Epidermal melanocyte (primary cell): ENCODE results near the gene PAXX.

Experiments
- DNase-seq: peaks from one replicate; pipeline ENCODE4 v3.0.0; 2011; ENCODE audit warnings: low spot score; ENCODE audit not compliant: insufficient read length

The PAXX gene

GRCh38 chr9:136964833-136965422 lies 27.3 kb upstream of the PAXX start:
- no peak for DNase-seq

DNA sequence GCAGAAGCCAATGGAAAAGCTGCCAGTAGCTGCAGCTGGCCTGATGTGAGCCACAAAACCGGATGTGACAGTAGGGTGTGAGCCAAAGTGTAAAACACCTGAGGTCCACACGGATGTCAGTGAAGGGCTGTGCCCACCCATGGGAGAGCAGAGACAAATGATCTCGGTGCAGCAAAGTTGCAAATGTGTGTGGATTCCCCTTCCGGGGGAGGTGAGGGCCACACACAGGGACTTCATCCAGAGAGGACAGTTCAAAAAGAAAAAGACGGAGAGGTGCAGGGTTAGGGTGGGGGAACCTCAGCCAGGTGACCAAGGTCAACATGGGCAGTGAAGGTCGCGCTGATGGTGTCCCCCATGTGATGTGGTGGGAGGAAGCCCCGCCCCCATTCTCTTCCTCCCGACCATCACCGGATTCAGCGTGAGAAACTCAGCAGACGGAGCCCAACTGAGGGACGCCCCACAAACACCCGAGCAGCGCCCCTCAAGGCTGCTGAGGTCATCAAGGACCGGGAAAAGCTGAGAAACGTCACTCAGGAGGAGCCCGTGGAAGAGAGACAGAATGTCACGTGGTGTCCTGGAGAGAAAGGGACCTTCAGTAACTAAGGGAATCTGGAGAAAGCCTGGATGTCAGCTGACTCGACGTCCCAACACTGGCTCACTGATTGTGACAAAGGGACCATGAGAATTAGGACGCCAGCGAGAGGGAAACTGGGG lies 26.3 kb upstream of the PAXX start:
- no peak for DNase-seq

- no peak for DNase-seq
Measured at GRCh38 chr9:136968333-136969127, 23.7 kb upstream of the PAXX start.

GRCh38 chr9:136969150-136969549 lies 23.1 kb upstream of the PAXX start:
- DNase-seq: no peak

DNA sequence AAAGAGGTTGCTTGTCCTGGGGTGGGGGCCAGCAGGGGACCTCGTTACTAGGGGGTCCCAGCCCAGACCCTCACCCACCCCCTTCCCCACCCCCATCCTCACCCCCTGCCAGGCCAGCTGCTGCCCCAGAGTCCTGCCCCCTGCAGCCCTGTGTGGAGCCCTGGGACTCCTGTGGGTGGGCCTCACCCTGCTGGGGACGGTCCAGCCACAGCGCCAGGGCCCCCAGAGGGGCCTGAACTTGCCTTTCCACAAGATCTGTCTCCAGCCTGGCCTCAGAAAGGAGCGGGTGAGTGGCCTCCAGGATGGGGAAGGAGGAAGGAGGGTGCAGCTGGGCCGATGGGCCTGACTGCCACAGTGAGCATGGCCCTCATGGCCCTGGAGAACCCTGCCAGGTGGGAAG lies 22.4 kb upstream of the PAXX start:
- no peak for DNase-seq

GRCh38 chr9:136970361-136970760 lies 21.9 kb upstream of the PAXX start:
- DNase-seq: no peak

DNA sequence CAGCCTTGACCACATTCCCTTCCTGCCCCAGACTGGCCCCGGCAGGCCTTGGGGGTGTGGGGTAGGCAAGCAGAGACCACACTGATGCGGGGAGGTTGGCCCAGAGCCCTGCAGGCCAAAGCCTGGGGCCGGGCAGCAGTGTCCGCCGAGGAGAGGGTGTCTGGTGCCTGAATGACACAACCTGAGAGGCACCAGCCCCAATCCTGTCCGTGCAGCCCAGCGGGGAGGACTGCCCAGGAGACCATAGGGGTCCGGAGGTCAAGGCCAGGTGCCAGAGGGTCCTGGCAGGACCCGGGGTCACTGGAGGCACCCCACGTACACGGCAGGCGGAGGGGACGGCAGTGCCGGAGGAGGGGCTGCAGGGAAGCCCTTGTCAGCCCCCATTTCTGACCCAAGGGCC lies 20.5 kb upstream of the PAXX start:
- DNase-seq: no peak

- DNase-seq: no peak
Measured at GRCh38 chr9:136972335-136972734, 19.9 kb upstream of the PAXX start.

DNA sequence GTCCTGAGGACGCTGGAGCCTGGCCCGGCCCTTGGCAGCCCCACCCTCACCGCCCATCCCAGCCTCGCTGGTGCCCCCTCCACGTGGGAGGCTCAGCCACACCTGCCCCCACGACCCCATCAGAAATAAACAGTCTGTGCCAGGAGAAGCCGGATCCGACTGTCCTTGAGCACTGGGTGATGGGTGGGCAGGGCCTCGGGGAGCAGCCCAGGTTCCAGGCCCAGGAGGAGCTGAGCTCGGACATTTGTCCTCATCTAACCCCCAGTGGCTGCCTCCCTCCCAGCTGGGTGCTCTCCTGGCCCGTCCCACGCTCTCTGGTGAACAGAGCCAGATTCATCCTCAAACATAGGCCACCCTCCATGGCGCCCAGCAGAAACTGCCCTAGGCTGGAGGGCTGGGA lies 19.5 kb upstream of the PAXX start:
- no peak for DNase-seq

GRCh38 chr9:136973618-136974617 lies 18.3 kb upstream of the PAXX start:
- DNase-seq: no peak

GRCh38 chr9:136974817-136975535 lies 17.2 kb upstream of the PAXX start:
- DNase-seq: no peak

DNA sequence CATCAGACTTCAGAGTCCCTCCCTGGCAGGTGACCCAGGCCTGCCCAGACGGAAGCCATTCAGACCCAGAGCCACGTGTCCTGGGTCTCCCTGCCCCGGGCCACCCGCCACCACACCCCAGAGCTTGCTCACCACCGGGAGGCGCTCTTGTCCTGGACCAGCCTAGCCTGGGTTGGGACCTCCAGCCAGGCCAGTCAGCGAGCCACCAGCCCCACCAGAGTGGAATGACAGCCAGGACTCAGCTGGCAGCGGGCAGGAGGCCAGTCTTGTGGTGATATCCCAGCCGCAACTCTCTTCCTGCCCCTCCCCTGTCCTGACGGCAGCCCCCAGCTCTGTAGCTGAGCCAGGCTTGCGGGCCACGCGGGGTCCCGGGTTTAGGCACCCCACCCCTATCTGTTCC lies 16.6 kb upstream of the PAXX start:
- no peak for DNase-seq

- DNase-seq: no peak
Measured at GRCh38 chr9:136977223-136977622, 15.0 kb upstream of the PAXX start, which contains the start of gene PTGDS. Gene PTGDS, plus strand, starts transcription at chr9:136977504. Its CDS starts 75 bp downstream, at chr9:136977579.

DNA sequence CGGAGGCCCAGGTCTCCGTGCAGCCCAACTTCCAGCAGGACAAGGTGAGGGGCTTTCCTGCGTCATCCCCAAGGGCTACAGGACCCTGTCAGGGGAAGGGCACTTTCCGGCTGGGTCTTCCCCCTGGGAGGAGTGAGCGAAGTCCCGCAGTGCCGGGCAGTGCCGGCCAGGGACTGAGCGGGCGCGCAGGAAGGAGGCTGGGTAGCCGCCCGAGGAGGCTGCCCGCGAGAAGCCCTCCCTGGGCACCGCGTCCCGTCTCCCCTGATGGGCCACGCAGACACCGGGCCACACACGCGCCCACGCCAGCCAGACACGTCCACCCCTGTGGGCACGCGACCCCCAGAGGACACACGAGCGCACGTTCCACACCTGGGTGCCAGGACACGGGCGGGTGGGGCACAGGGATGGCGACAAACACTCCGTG lies 14.6 kb upstream of the PAXX start:
- DNase-seq: no peak

- DNase-seq: peak; percentile 94
Measured at GRCh38 chr9:136978073-136978864, 14.0 kb upstream of the PAXX start.

- DNase-seq: no peak
Measured at GRCh38 chr9:136978865-136979544, 13.2 kb upstream of the PAXX start.

DNA sequence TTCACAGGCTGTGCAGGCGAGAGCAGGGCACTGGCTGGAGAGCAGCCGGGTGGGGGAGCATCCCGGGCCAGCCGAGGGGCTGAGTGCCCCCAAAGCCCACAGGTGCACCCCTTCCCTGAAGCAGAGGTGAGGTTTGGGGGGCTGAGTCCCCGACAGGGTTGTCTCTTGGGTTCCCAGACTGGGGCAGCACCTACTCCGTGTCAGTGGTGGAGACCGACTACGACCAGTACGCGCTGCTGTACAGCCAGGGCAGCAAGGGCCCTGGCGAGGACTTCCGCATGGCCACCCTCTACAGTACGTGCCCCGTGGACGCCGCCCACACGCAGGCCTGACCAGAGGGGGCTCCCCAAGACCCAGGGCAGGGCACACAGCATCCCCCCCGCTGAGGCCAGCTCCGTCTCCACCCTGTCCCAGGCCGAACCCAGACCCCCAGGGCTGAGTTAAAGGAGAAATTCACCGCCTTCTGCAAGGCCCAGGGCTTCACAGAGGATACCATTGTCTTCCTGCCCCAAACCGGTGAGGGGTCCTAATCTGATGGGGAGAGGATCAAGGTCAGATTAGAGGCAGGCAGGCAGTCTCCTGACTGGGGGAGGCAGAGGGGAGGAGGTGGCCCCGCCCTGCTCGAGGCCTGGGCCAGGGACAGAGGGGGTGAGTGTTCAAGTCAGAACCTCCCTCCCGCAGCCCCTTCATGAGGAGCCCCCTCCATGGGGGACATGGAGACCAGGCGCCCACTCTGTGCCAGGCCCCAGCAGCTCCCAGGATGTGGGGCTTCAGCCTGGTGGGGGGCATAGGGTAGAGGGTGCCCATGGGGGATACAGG lies 12.2 kb upstream of the PAXX start:
- DNase-seq: no peak
